B cell (primary cell): Measurements from ENCODE around the gene ERAP2. TPM values are rescaled to one million over a fixed set of nuclear protein-coding genes. Genes with fewer than 3 reads are reported as not detected.
A peak's percentile ranks its signal among the peaks of the same experiment; 100 is the strongest.

Experiments used
- ATAC-seq: fragments of 200-7000 bp; cut with Tn5 transposase; one replicate; pipeline ENCODE4 v1.10.0; 2021; ENCODE audit warnings: low read depth, mild to moderate bottlenecking, moderate number of reproducible peaks, moderate library complexity
- CTCF ChIA-PET: fragments of 350-600 bp; sonication (Branson Sonifier 250); formaldehyde crosslinking; loops from one replicate; lab custom pipeline; 2021; ENCODE audit warnings: antibody characterized with exemption, inconsistent platforms; lab: Charles Lee
- POLR2A ChIA-PET: fragments of 350-600 bp; sonication (Branson Sonifier 250); formaldehyde crosslinking; loops from one replicate; lab custom pipeline; 2021; ENCODE audit warnings: antibody characterized with exemption; lab: Charles Lee
- DNase-seq: peaks from one replicate; pipeline ENCODE4 v3.0.0; 2013
- H2AFZ ChIP-seq: 2 replicates; pipeline ENCODE4 v1.6.1; 2012; ENCODE audit warnings: mild to moderate bottlenecking, low read depth, low read length; ENCODE audit not compliant: insufficient read depth, poor library complexity, severe bottlenecking
- H3K27ac ChIP-seq, 2 donors: 1 replicate in 1 of 2; 2 replicates in 1 of 2; pipeline ENCODE4 v1.5.1; 2012 to 2013; ENCODE audit warnings: low read length in 2 of 2, mild to moderate bottlenecking in 2 of 2, moderate library complexity in 1 of 2
- H3K27me3 ChIP-seq, 4 experiments: fragments of 200-600 bp in 1 of 4; sonication (generic) in 1 of 4; replicated peaks in 1 of 4; 1 replicate in 2 of 4; 2 replicates in 2 of 4; pipeline versions ENCODE4 v1.6.1 to v1.7.0; 2013 to 2016; ENCODE audit warnings: low read length in 3 of 4, mild to moderate bottlenecking in 2 of 4, mixed read lengths in 1 of 4, moderate library complexity in 1 of 4; ENCODE audit not compliant: insufficient read depth in 4 of 4, control insufficient read depth in 3 of 4; ENCODE audit errors: control extremely low read depth in 1 of 4
- H3K36me3 ChIP-seq, 2 experiments: replicated peaks in 1 of 2; 1 replicate in 1 of 2; 2 replicates in 1 of 2; pipeline versions ENCODE4 v1.6.1 to v1.7.1; 2013; ENCODE audit warnings: low read length in 1 of 2; ENCODE audit not compliant: insufficient read depth in 2 of 2, control insufficient read depth in 1 of 2; ENCODE audit errors: control extremely low read depth in 1 of 2, extremely low read depth in 1 of 2
- H3K4me1 ChIP-seq, 2 donors: fragments of 200-600 bp in 1 of 2; sonication (generic) in 1 of 2; 1 replicate in 1 of 2; 2 replicates in 1 of 2; pipeline versions ENCODE4 v1.5.1 to v1.6.1; 2013 to 2017; ENCODE audit warnings: low read length in 2 of 2; ENCODE audit not compliant: control insufficient read depth in 2 of 2, insufficient read depth in 2 of 2
- H3K4me2 ChIP-seq: replicated peaks from 2 replicates; pipeline ENCODE3; 2012; ENCODE audit warnings: mild to moderate bottlenecking, low read depth, low read length; ENCODE audit not compliant: poor library complexity, severe bottlenecking
- H3K4me3 ChIP-seq, 5 experiments: fragments of 200-600 bp in 1 of 5; sonication (generic) in 1 of 5; 1 replicate in 3 of 5; 2 replicates in 2 of 5; pipeline versions ENCODE4 v1.5.1 to v1.7.0; 2011 to 2016; ENCODE audit warnings: low read length in 4 of 5, mild to moderate bottlenecking in 4 of 5, low read depth in 2 of 5, control low read depth in 1 of 5, moderate library complexity in 1 of 5; ENCODE audit not compliant: insufficient read depth in 1 of 5; ENCODE audit errors: control extremely low read depth in 1 of 5, extremely low read depth in 1 of 5
- H3K79me2 ChIP-seq: fragments of 200-600 bp; sonication (generic); one replicate; pipeline ENCODE4 v1.6.0; 2016; ENCODE audit warnings: low read length; ENCODE audit not compliant: control insufficient read depth, insufficient read depth
- H3K9ac ChIP-seq: fragments of 200-600 bp; sonication (generic); 2 replicates; pipeline ENCODE4 v1.6.1; 2017; ENCODE audit warnings: mild to moderate bottlenecking, low read length, moderate library complexity
- H3K9me3 ChIP-seq, 3 donors: one replicate each; pipeline versions ENCODE4 v1.6.1 to v1.7.1; 2013; ENCODE audit warnings: low read length in 2 of 3; ENCODE audit not compliant: control insufficient read depth in 2 of 3, insufficient read depth in 1 of 3; ENCODE audit errors: control extremely low read depth in 1 of 3
- H4K20me1 ChIP-seq: 2 replicates; pipeline ENCODE4 v1.6.0; 2012; ENCODE audit warnings: mild to moderate bottlenecking, low read length; ENCODE audit not compliant: insufficient read depth, control insufficient read depth, poor library complexity, severe bottlenecking
- H3K27ac Mint-ChIP-seq: one replicate; pipeline ENCODE4 v1.8.0; 2021; ENCODE audit warnings: mixed read lengths
- H3K27me3 Mint-ChIP-seq: one replicate; pipeline ENCODE4 v1.8.0; 2021; ENCODE audit warnings: mixed read lengths
- H3K4me1 Mint-ChIP-seq: one replicate; pipeline ENCODE4 v1.8.0; 2021; ENCODE audit warnings: mixed read lengths
- H3K4me3 Mint-ChIP-seq: one replicate; pipeline ENCODE4 v1.8.0; 2021; ENCODE audit warnings: mixed read lengths
- H3K9me3 Mint-ChIP-seq: one replicate; pipeline ENCODE4 v1.8.0; 2022; ENCODE audit warnings: mixed read lengths; ENCODE audit not compliant: insufficient read depth
- CTCF ChIP-seq: fragments of 200-600 bp; IDR thresholded peaks from one replicate; pipeline ENCODE4 v1.8.0; 2022; ENCODE audit warnings: antibody characterized with exemption, mild to moderate bottlenecking
- EZH2 ChIP-seq: IDR thresholded peaks from 2 replicates; pipeline ENCODE4 v1.6.1; 2012; ENCODE audit warnings: borderline replicate concordance, low read depth, mild to moderate bottlenecking, moderate library complexity, low read length; ENCODE audit not compliant: insufficient read depth, poor library complexity, severe bottlenecking
- WGBS: methylation state at CpG from one replicate; pipeline ENCODE4 v1.1.5; 2013; ENCODE audit warnings: missing lambda C conversion rate; ENCODE audit not compliant: insufficient coverage; 5-methylcytosine and 5-hydroxymethylcytosine counted together
- intact Hi-C: fragments of 100-400 bp; cut with micrococcal nuclease; formaldehyde crosslinking; loops from one replicate; pipeline ENCODE4 v1.10.0; 2022
- polyA plus RNA-seq: library from polyadenylated mRNA; depleted of rRNA; stranded (reverse); fragments of >200 nt; gene quantifications from 2 replicates; pipeline ENCODE4 v1.2.3, GENCODE V29; 2012
- total RNA-seq, 2 donors: library from RNA; stranded (reverse); fragments of 120-200 nt in 1 of 2; gene quantifications; 1 replicate in 1 of 2; 2 replicates in 1 of 2; pipeline versions ENCODE4 v1.2.3 to v1.2.4, GENCODE V29; 2013 to 2022

The ERAP2 gene
- total and polyA plus RNA-seq, 2 donors (not counting 1 experiment from before 2014, with no cell fraction given), result 18.5 to 74.2 TPM

GRCh38 chr5:96946381-96946780 lies 70.1 kb downstream of the ERAP2 start:
- WGBS, result no CpG with 5 or more reads among the region's 3 CpGs
- ChIA-PET POLR2A (no interaction called here), CTCF (interaction anchor here (0.9 to 1.3 kb wide), 2 partner anchors 12 to 78 kb away, joined by 3 to 6 read pairs; no protein-coding TSS in a partner anchor)
- Histone ChIP-seq H3K4me2 (no peak overlapping the region), H3K79me2 (peaks cover 99% of the 10 kb centered on the region), H3K4me3 (no peak overlapping the region), H3K4me1 (peaks cover 27% of the 10 kb centered on the region in 2 donors), H2AFZ (no peak overlapping the region), H3K27ac (no peak overlapping the region), H3K9me3 (peaks cover 0 to 1% (median 0%) of the 10 kb centered on the region in 3 donors), H3K9ac (no peak overlapping the region), H3K27me3 (no peaks in the 10 kb centered on the region), H3K36me3 (peaks cover 5 to 13% of the 10 kb centered on the region in 2 experiments), H4K20me1 (peaks cover 79% of the 10 kb centered on the region)
- no peaks in the 10 kb centered on the region for H3K27me3 Mint-ChIP-seq
- intact Hi-C loops, result no loop called here
- no peak overlapping the region for H3K27ac Mint-ChIP-seq
- no peak for TF ChIP-seq CTCF
- no peak for TF ChIP-seq EZH2
- no peak for ATAC-seq
- peaks cover 62% of the 10 kb centered on the region for H3K4me1 Mint-ChIP-seq
- no peak for DNase-seq
- no peaks in the 10 kb centered on the region for H3K9me3 Mint-ChIP-seq
- no peak overlapping the region for H3K4me3 Mint-ChIP-seq

- H3K36me3 ChIP-seq, result peaks cover 0 to 6% of the 10 kb centered on the region in 2 experiments
- no peak overlapping the region for H3K4me2 ChIP-seq
- ChIA-PET CTCF (interaction anchor here (0.7 kb wide), 1 partner anchor 14 kb away, joined by 4 read pairs; no protein-coding TSS in a partner anchor), POLR2A (no interaction called here)
- peaks cover 38% of the 10 kb centered on the region for H4K20me1 ChIP-seq
- H3K9ac ChIP-seq, result no peak overlapping the region
- Mint-ChIP-seq H3K4me3 (no peak overlapping the region), H3K4me1 (peaks cover 63% of the 10 kb centered on the region), H3K27me3 (no peaks in the 10 kb centered on the region), H3K27ac (peak overlapping the region; percentile 72), H3K9me3 (no peaks in the 10 kb centered on the region)
- H3K4me1 ChIP-seq, result peaks cover 23 to 25% of the 10 kb centered on the region in 2 donors
- 90% methylated on average over 1 of the region's 3 CpGs for WGBS
- H3K79me2 ChIP-seq, result peaks cover 96% of the 10 kb centered on the region
- H3K27me3 ChIP-seq, result no peaks in the 10 kb centered on the region
- no peak overlapping the region for H3K4me3 ChIP-seq
- peaks cover 0 to 5% (median 1%) of the 10 kb centered on the region in 3 donors for H3K9me3 ChIP-seq
- TF ChIP-seq CTCF (no peak), EZH2 (no peak)
- DNase-seq, result no peak
- no peak overlapping the region for H2AFZ ChIP-seq
- peak overlapping the region in 1 of 2 donors; percentile 70 for H3K27ac ChIP-seq
- no peak for ATAC-seq
- intact Hi-C loops, result no loop called here
Observed at GRCh38 chr5:96952118-96952750, 75.9 kb downstream of the ERAP2 start.
